IMR-90 (cell line): ENCODE measurements around the gene TMEM95. TPM values are rescaled to one million over a fixed set of nuclear protein-coding genes. Genes with fewer than 3 reads are reported as not detected.

Experiments
- ATAC-seq: fragments of 200-7000 bp; cut with Tn5 transposase; 2 replicates; pipeline ENCODE4 v1.9.1; 2020; ENCODE audit warnings: low read depth, mild to moderate bottlenecking, moderate library complexity
- BruUV-seq: library from RNA; stranded (reverse); fragments of 400-500 nt; replicated peaks from 2 replicates; lab custom pipeline; 2021; lab: Mats Ljungman, UMichigan
- CTCF ChIA-PET: fragments of 300-600 bp; formaldehyde crosslinking; extraction: SDS; loops from one replicate; lab custom pipeline; 2021; ENCODE audit warnings: antibody characterized with exemption; lab: Yijun Ruan, JAX
- POLR2A ChIA-PET: fragments of 300-600 bp; sonication (Branson Sonifier 250); formaldehyde crosslinking; loops from one replicate; lab custom pipeline; 2022; ENCODE audit warnings: antibody characterized with exemption; ENCODE audit not compliant: unreplicated experiment; lab: Charles Lee
- DNase-seq: peaks from one replicate; pipeline ENCODE4 v3.0.0; 2013
- H2AFZ ChIP-seq: replicated peaks from 2 replicates; pipeline ENCODE3; 2013; ENCODE audit warnings: low read length, mild to moderate bottlenecking; ENCODE audit not compliant: poor library complexity
- H2AK5ac ChIP-seq: 2 replicates; pipeline ENCODE4 v1.6.1; 2013; ENCODE audit warnings: low read depth, low read length, inconsistent platforms
- H2AK9ac ChIP-seq: replicated peaks from 2 replicates; pipeline ENCODE3; 2013; ENCODE audit warnings: mild to moderate bottlenecking, low read depth, low read length, moderate library complexity; ENCODE audit not compliant: poor library complexity
- H2BK120ac ChIP-seq: 2 replicates; pipeline ENCODE4 v1.6.1; 2013; ENCODE audit warnings: low read depth, low read length, inconsistent platforms
- H2BK15ac ChIP-seq: 3 replicates; pipeline ENCODE4 v1.6.1; 2013; ENCODE audit warnings: low read depth, low read length, inconsistent platforms
- H2BK20ac ChIP-seq: 2 replicates; pipeline ENCODE4 v1.6.1; 2013; ENCODE audit warnings: low read depth, mild to moderate bottlenecking, inconsistent platforms, low read length, moderate library complexity
- H2BK5ac ChIP-seq: 2 replicates; pipeline ENCODE4 v1.6.1; 2013; ENCODE audit warnings: mild to moderate bottlenecking, low read depth, low read length, inconsistent platforms; ENCODE audit not compliant: poor library complexity, severe bottlenecking
- H3K14ac ChIP-seq: replicated peaks from 2 replicates; pipeline ENCODE4 v1.6.1; 2013; ENCODE audit warnings: low read depth, low read length, inconsistent platforms
- H3K18ac ChIP-seq: 2 replicates; pipeline ENCODE4 v1.6.1; 2013; ENCODE audit warnings: low read depth, low read length, control low read depth
- H3K23ac ChIP-seq: 2 replicates; pipeline ENCODE4 v1.6.1; 2013; ENCODE audit warnings: low read depth, low read length, inconsistent platforms
- H3K27ac ChIP-seq: 2 replicates; pipeline ENCODE4 v1.5.1; 2013; ENCODE audit warnings: mild to moderate bottlenecking, control low read depth, low read length; ENCODE audit not compliant: insufficient read depth
- H3K27me3 ChIP-seq: 2 replicates; pipeline ENCODE4 v1.6.1; 2013; ENCODE audit warnings: low read length; ENCODE audit not compliant: control insufficient read depth, insufficient read depth
- H3K36me3 ChIP-seq: 2 replicates; pipeline ENCODE4 v1.6.1; 2013; ENCODE audit warnings: low read length, mixed read lengths; ENCODE audit not compliant: control insufficient read depth, insufficient read depth
- H3K4ac ChIP-seq: 2 replicates; pipeline ENCODE4 v1.6.1; 2013; ENCODE audit warnings: low read depth, low read length, inconsistent platforms
- H3K4me1 ChIP-seq: 2 replicates; pipeline ENCODE4 v1.6.1; 2013; ENCODE audit warnings: low read length, mixed read lengths; ENCODE audit not compliant: control insufficient read depth, insufficient read depth
- H3K4me2 ChIP-seq: 2 replicates; pipeline ENCODE4 v1.6.1; 2013; ENCODE audit warnings: low read depth, mild to moderate bottlenecking, control low read depth, low read length, moderate library complexity
- H3K4me3 ChIP-seq: 2 replicates; pipeline ENCODE4 v1.5.1; 2013; ENCODE audit warnings: low read depth, mild to moderate bottlenecking, control low read depth, low read length, moderate library complexity; ENCODE audit not compliant: insufficient read depth
- H3K56ac ChIP-seq: 2 replicates; pipeline ENCODE4 v1.6.1; 2013; ENCODE audit warnings: low read length, inconsistent platforms; ENCODE audit not compliant: insufficient read depth; ENCODE audit errors: extremely low read depth
- H3K79me1 ChIP-seq, 2 experiments: 2 replicates each; pipeline ENCODE4 v1.6.1; 2013; ENCODE audit warnings: low read length in 2 of 2, inconsistent platforms in 1 of 2, low read depth in 1 of 2
- H3K9ac ChIP-seq: 2 replicates; pipeline ENCODE4 v1.6.1; 2013; ENCODE audit warnings: low read depth, low read length, control low read depth
- H3K9me1 ChIP-seq: 2 replicates; pipeline ENCODE4 v1.6.1; 2013; ENCODE audit warnings: low read length, inconsistent platforms; ENCODE audit not compliant: insufficient read depth
- H3K9me3 ChIP-seq: 2 replicates; pipeline ENCODE4 v1.6.1; 2013; ENCODE audit warnings: low read length; ENCODE audit not compliant: control insufficient read depth, insufficient read depth
- H4K20me1 ChIP-seq: 2 replicates; pipeline ENCODE4 v1.6.1; 2013; ENCODE audit warnings: low read length, inconsistent platforms; ENCODE audit not compliant: insufficient read depth
- H4K5ac ChIP-seq: 2 replicates; pipeline ENCODE4 v1.6.1; 2013; ENCODE audit warnings: mild to moderate bottlenecking, low read depth, low read length, control low read depth
- H4K8ac ChIP-seq, 2 experiments: 2 replicates each; pipeline ENCODE4 v1.6.1; 2013; ENCODE audit warnings: low read depth in 2 of 2, low read length in 2 of 2, control low read depth in 1 of 2, inconsistent platforms in 1 of 2
- H4K91ac ChIP-seq: 2 replicates; pipeline ENCODE4 v1.6.1; 2013; ENCODE audit warnings: low read depth, low read length, inconsistent platforms; ENCODE audit not compliant: insufficient read depth
- BHLHE40 ChIP-seq: fragments of 150-350 bp; IDR thresholded peaks from 2 replicates; pipeline ENCODE4 v1.6.1; 2016; ENCODE audit warnings: mild to moderate bottlenecking, low read depth, low read length
- CEBPB ChIP-seq: IDR thresholded peaks from 2 replicates; pipeline ENCODE4 v1.6.1; 2012; ENCODE audit warnings: low read depth, low read length, improper control_type of control experiment
- CHD1 ChIP-seq: IDR thresholded peaks from 2 replicates; pipeline ENCODE4 v1.6.1; 2012; ENCODE audit warnings: low read depth, low read length, improper control_type of control experiment
- FOS ChIP-seq: fragments of 150-350 bp; IDR thresholded peaks from 2 replicates; pipeline ENCODE4 v1.6.1; 2016; ENCODE audit warnings: low read depth, low read length
- MAFK ChIP-seq: IDR thresholded peaks from 2 replicates; pipeline ENCODE4 v1.6.1; 2012; ENCODE audit warnings: low read depth, low read length, improper control_type of control experiment
- MAZ ChIP-seq: IDR thresholded peaks from 2 replicates; pipeline ENCODE4 v1.6.1; 2012; ENCODE audit warnings: low read depth, mild to moderate bottlenecking, low read length, improper control_type of control experiment, moderate library complexity, borderline replicate concordance
- MXI1 ChIP-seq: IDR thresholded peaks from 2 replicates; pipeline ENCODE4 v1.6.1; 2012; ENCODE audit warnings: low read depth, mild to moderate bottlenecking, low read length, moderate library complexity, borderline replicate concordance
- NFE2L2 ChIP-seq: fragments of 150-350 bp; IDR thresholded peaks from 2 replicates; pipeline ENCODE4 v1.6.1; 2016; ENCODE audit warnings: low read depth, mild to moderate bottlenecking, low read length
- POLR2A ChIP-seq: IDR thresholded peaks from 2 replicates; pipeline ENCODE4 v1.6.1; 2012; ENCODE audit warnings: mild to moderate bottlenecking, low read depth, low read length
- RAD21 ChIP-seq: IDR thresholded peaks from 2 replicates; pipeline ENCODE4 v1.6.1; 2012; ENCODE audit warnings: low read length, improper control_type of control experiment
- RCOR1 ChIP-seq: IDR thresholded peaks from 2 replicates; pipeline ENCODE4 v1.6.1; 2012; ENCODE audit warnings: mild to moderate bottlenecking, low read length, improper control_type of control experiment; ENCODE audit not compliant: insufficient replicate concordance
- RFX5 ChIP-seq: IDR thresholded peaks from 2 replicates; pipeline ENCODE4 v1.8.0; 2012; ENCODE audit warnings: low read depth, mild to moderate bottlenecking, low read length, moderate library complexity
- WGBS, 2 experiments: methylation state at CpG; one replicate each; pipeline versions ENCODE4 v1.1.5 to v1.1.7; 2013; ENCODE audit warnings: missing lambda C conversion rate in 2 of 2; ENCODE audit not compliant: insufficient read length in 1 of 2; ENCODE audit errors: extremely low coverage in 2 of 2; 5-methylcytosine and 5-hydroxymethylcytosine counted together
- dilution Hi-C: fragments of 300-500 bp; cut with HindIII; formaldehyde crosslinking; loops from one replicate; pipeline ENCODE4 v1.14.3; 2018; ENCODE audit warnings: low sequenced_read_pairs; ENCODE audit not compliant: unreplicated experiment
- in situ Hi-C: fragments of 300-500 bp; cut with MboI; formaldehyde crosslinking; loops from 3 replicates; pipeline ENCODE4 v1.14.3; 2019; ENCODE audit warnings: low sequenced_read_pairs, inconsistent platforms, mixed read lengths
- intact Hi-C: fragments of 100-400 bp; cut with micrococcal nuclease; formaldehyde crosslinking; loops from 2 replicates; pipeline ENCODE4 v1.10.0; 2022
- polyA plus RNA-seq, 3 experiments: library from polyadenylated mRNA; depleted of rRNA; stranded (reverse); fragments of >200 nt; gene quantifications; 2 replicates each; pipeline ENCODE4 v1.2.3, GENCODE V29; 2012; ENCODE audit warnings: low replicate concordance in 1 of 3
- total RNA-seq: library from RNA; depleted of rRNA; stranded (reverse); fragments of >200 nt; gene quantifications from 2 replicates; pipeline ENCODE4 v1.2.3, GENCODE V29; 2012
- TF ChIP-seq, protein P1 (sequence below): fragments of 150-350 bp; IDR thresholded peaks from 2 replicates; pipeline ENCODE4 v1.6.1; 2016; ENCODE audit warnings: low read depth, mild to moderate bottlenecking, low read length, moderate library complexity, borderline replicate concordance
- TF ChIP-seq, protein P2 (sequence below): conservative IDR thresholded peaks from 2 replicates; pipeline ENCODE4 v1.5.1; 2012; ENCODE audit warnings: mild to moderate bottlenecking, low read depth, low read length, improper control_type of control experiment
- TF ChIP-seq, protein P3 (sequence below): fragments of 150-350 bp; IDR thresholded peaks from 2 replicates; pipeline ENCODE4 v1.6.1; 2017; ENCODE audit warnings: mild to moderate bottlenecking, antibody characterized with exemption, low read length, low read depth

TMEM95 gene
- total and polyA plus RNA-seq, 2 of the 4 experiments (the other 2 are of a cell fraction) = not detected

DNA sequence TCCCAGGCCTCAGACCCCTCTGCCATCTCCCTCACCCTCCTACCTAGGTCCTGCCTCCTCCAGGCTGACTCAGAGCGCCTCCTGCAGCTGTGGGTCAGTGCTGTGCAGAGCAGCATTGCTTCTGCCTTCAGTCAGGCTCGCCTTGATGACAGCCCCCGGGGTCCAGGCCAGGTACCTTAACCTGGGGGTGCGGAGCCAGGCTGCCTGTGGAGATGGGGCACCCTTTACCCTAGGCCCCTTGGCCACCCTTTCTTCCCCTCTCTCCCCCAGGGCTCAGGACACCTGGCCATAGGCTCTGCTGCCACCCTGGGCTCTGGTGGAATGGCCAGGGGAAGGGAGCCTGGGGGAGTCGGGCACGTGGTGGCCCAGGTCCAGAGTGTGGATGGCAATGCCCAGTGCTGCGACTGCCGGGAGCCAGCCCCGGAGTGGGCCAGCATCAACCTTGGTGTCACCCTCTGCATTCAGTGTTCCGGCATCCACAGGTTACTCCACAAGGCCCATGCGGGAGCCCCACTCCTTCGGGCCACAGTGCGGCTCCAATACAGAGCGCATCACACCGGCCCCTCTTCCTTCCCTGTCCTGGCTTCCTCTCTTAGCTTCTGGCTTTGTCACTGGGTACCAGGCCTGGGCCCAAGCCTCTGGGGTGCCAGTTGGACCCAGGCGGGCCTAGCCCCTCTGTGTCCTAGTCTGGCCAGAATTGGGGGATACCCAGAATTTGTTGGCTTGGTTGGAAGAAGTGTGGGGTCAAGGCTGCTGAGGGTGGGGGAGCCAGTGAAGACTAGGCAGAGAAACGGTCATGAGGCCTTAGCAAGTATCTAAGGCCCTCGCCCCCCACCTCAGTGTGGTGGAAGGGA, 8.0 kb upstream of the TMEM95 start:
- H2BK20ac ChIP-seq = no peak overlapping the region
- no peak overlapping the region for H2AFZ ChIP-seq
- H3K79me1 ChIP-seq = peaks cover 4 to 24% of the 10 kb centered on the region in 2 experiments; a peak in 3 of 4 replicates
- H3K9ac ChIP-seq = no peak overlapping the region
- no peak overlapping the region for H3K4ac ChIP-seq
- no peak overlapping the region for H3K4me2 ChIP-seq
- in situ Hi-C loops (no loop called here), dilution Hi-C loops (no loop called here), intact Hi-C loops (loop anchor here (1.0 kb wide), 1 partner anchor 67 kb away; no protein-coding TSS in a partner anchor)
- no peak overlapping the region for H3K18ac ChIP-seq
- H2AK9ac ChIP-seq = no peak overlapping the region
- no peak overlapping the region for H3K56ac ChIP-seq
- POLR2A ChIA-PET = no interaction called here
- CTCF ChIA-PET = interaction anchor here (0.6 to 1.4 kb wide), 2 partner anchors 9 to 301 kb away, joined by 3 read pairs; no protein-coding TSS in a partner anchor
- H4K8ac ChIP-seq = no peak overlapping the region
- DNase-seq = no peak
- peaks cover 6% of the 10 kb centered on the region for H3K4me1 ChIP-seq
- TF ChIP-seq MAZ (no peak), RFX5 (no peak), BHLHE40 (no peak), RCOR1 (no peak), FOS (no peak), CEBPB (no peak), NFE2L2 (no peak), CHD1 (no peak), POLR2A (no peak), MAFK (no peak), RAD21 (no peak), MXI1 (no peak)
- TF ChIP-seq, protein P1, sequence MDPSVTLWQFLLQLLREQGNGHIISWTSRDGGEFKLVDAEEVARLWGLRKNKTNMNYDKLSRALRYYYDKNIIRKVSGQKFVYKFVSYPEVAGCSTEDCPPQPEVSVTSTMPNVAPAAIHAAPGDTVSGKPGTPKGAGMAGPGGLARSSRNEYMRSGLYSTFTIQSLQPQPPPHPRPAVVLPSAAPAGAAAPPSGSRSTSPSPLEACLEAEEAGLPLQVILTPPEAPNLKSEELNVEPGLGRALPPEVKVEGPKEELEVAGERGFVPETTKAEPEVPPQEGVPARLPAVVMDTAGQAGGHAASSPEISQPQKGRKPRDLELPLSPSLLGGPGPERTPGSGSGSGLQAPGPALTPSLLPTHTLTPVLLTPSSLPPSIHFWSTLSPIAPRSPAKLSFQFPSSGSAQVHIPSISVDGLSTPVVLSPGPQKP = no peak
- TF ChIP-seq, protein P2, sequence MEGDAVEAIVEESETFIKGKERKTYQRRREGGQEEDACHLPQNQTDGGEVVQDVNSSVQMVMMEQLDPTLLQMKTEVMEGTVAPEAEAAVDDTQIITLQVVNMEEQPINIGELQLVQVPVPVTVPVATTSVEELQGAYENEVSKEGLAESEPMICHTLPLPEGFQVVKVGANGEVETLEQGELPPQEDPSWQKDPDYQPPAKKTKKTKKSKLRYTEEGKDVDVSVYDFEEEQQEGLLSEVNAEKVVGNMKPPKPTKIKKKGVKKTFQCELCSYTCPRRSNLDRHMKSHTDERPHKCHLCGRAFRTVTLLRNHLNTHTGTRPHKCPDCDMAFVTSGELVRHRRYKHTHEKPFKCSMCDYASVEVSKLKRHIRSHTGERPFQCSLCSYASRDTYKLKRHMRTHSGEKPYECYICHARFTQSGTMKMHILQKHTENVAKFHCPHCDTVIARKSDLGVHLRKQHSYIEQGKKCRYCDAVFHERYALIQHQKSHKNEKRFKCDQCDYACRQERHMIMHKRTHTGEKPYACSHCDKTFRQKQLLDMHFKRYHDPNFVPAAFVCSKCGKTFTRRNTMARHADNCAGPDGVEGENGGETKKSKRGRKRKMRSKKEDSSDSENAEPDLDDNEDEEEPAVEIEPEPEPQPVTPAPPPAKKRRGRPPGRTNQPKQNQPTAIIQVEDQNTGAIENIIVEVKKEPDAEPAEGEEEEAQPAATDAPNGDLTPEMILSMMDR = no peak
- TF ChIP-seq, protein P3, sequence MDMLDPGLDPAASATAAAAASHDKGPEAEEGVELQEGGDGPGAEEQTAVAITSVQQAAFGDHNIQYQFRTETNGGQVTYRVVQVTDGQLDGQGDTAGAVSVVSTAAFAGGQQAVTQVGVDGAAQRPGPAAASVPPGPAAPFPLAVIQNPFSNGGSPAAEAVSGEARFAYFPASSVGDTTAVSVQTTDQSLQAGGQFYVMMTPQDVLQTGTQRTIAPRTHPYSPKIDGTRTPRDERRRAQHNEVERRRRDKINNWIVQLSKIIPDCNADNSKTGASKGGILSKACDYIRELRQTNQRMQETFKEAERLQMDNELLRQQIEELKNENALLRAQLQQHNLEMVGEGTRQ = no peak
- peaks cover 5% of the 10 kb centered on the region; the same call in 1 of the 2 replicates for H3K9me1 ChIP-seq
- peaks cover 19% of the 10 kb centered on the region for H4K20me1 ChIP-seq
- H3K36me3 ChIP-seq = no peaks in the 10 kb centered on the region
- H2AK5ac ChIP-seq = no peak overlapping the region
- H3K4me3 ChIP-seq = no peak overlapping the region
- no TSS peak for BruUV-seq
- H4K91ac ChIP-seq = no peak overlapping the region
- H3K27ac ChIP-seq = no peak overlapping the region
- no peak overlapping the region for H2BK120ac ChIP-seq
- H2BK5ac ChIP-seq = no peak overlapping the region
- peaks cover 15% of the 10 kb centered on the region for H3K27me3 ChIP-seq
- no peak for ATAC-seq
- H3K23ac ChIP-seq = no peak overlapping the region
- WGBS, 2 experiments = 85% methylated on average over 11 of the region's 18 CpGs; no CpG with 5 or more reads in 1 of the 2 experiments
- no peak overlapping the region for H2BK15ac ChIP-seq
- no peak overlapping the region for H4K5ac ChIP-seq
- no peaks in the 10 kb centered on the region for H3K9me3 ChIP-seq
- H3K14ac ChIP-seq = no peak overlapping the region
